OCI-LY7 (cell line): Measurements from ENCODE around the gene DHRS7C. TPM values are rescaled to one million over a fixed set of nuclear protein-coding genes. Genes with fewer than 3 reads are reported as not detected.
A peak's percentile ranks its signal among the peaks of the same experiment; 100 is the strongest.

ENCODE experiments used
- BruUV-seq: library from RNA; stranded (reverse); fragments of 400-500 nt; replicated peaks from 2 replicates; lab custom pipeline; 2021; lab: Mats Ljungman, UMichigan
- CTCF ChIA-PET: fragments of 300-600 bp; sonication (Branson Sonifier 250); formaldehyde crosslinking; loops from one replicate; lab custom pipeline; 2022; ENCODE audit warnings: antibody characterized with exemption; ENCODE audit not compliant: unreplicated experiment; lab: Charles Lee
- POLR2A ChIA-PET: fragments of 300-600 bp; sonication (Branson Sonifier 250); formaldehyde crosslinking; loops from one replicate; lab custom pipeline; 2022; ENCODE audit warnings: antibody characterized with exemption; lab: Charles Lee
- DNase-seq: peaks from one replicate; pipeline ENCODE4 v3.0.0-alpha.2; 2015; ENCODE audit warnings: low spot score
- H2AFZ ChIP-seq: fragments of 200-600 bp; sonication (generic), shearing (Covaris generic); 2 replicates; pipeline ENCODE4 v1.6.1; 2014; ENCODE audit warnings: mild to moderate bottlenecking, antibody characterized with exemption, low read length, moderate library complexity
- H3K27ac ChIP-seq: fragments of 200-600 bp; sonication (generic); 2 replicates; pipeline ENCODE4 v1.5.1; 2014; ENCODE audit warnings: mixed run types, low read depth, mild to moderate bottlenecking, moderate library complexity, low read length, inconsistent platforms; ENCODE audit not compliant: poor library complexity, severe bottlenecking
- H3K36me3 ChIP-seq: fragments of 200-600 bp; sonication (generic); 2 replicates; pipeline ENCODE4 v1.6.1; 2014; ENCODE audit warnings: mild to moderate bottlenecking, antibody characterized with exemption, low read length, moderate library complexity, mixed read lengths; ENCODE audit not compliant: insufficient read depth
- H3K4me1 ChIP-seq: fragments of 200-600 bp; sonication (generic); 2 replicates; pipeline ENCODE4 v1.5.1; 2014; ENCODE audit warnings: mild to moderate bottlenecking, low read length; ENCODE audit not compliant: insufficient read depth, poor library complexity, severe bottlenecking
- H3K4me2 ChIP-seq: fragments of 200-600 bp; sonication (generic); 2 replicates; pipeline ENCODE4 v1.6.1; 2014; ENCODE audit warnings: mild to moderate bottlenecking, low read length
- H3K4me3 ChIP-seq: fragments of 200-600 bp; sonication (generic); 2 replicates; pipeline ENCODE4 v1.5.1; 2014; ENCODE audit warnings: mild to moderate bottlenecking, low read depth, low read length; ENCODE audit not compliant: poor library complexity, severe bottlenecking
- H3K79me2 ChIP-seq: fragments of 200-600 bp; sonication (generic); 2 replicates; pipeline ENCODE4 v1.6.1; 2016; ENCODE audit warnings: low read depth, mild to moderate bottlenecking, low read length, moderate library complexity, mixed read lengths; ENCODE audit not compliant: insufficient read depth
- H3K9me2 ChIP-seq: fragments of 200-600 bp; sonication (generic); 2 replicates; pipeline ENCODE4 v1.6.1; 2016; ENCODE audit warnings: mild to moderate bottlenecking, low read length, mixed read lengths; ENCODE audit not compliant: insufficient read depth
- H3K9me3 ChIP-seq: fragments of 200-600 bp; sonication (generic); 2 replicates; pipeline ENCODE4 v1.6.1; 2014; ENCODE audit warnings: mild to moderate bottlenecking, mixed run types, low read length, mixed read lengths
- H4K20me1 ChIP-seq: fragments of 200-600 bp; sonication (generic); 2 replicates; pipeline ENCODE4 v1.6.1; 2014; ENCODE audit warnings: mild to moderate bottlenecking, antibody characterized with exemption, low read length, moderate library complexity, mixed read lengths; ENCODE audit not compliant: insufficient read depth
- CTCF ChIP-seq: fragments of 200-600 bp; sonication (generic); conservative IDR thresholded peaks from 2 replicates; pipeline ENCODE4 v1.5.1; 2014; ENCODE audit warnings: mild to moderate bottlenecking, antibody characterized with exemption, low read length, moderate library complexity, mixed read lengths
- EZH2phosphoT487 ChIP-seq: fragments of 200-600 bp; sonication (generic); IDR thresholded peaks from 2 replicates; pipeline ENCODE4 v1.6.1; 2018; ENCODE audit warnings: low read depth, borderline replicate concordance, mild to moderate bottlenecking, mixed run types, antibody characterized with exemption, low read length, moderate library complexity, mixed read lengths
- intact Hi-C: fragments of 100-400 bp; cut with micrococcal nuclease; formaldehyde crosslinking; loops from one replicate; pipeline ENCODE4 v1.10.0; 2022; ENCODE audit not compliant: unreplicated experiment
- total RNA-seq, 2 experiments: library from RNA; depleted of rRNA in 1 of 2; stranded (reverse); fragments of >200 nt in 1 of 2; shearing (Covaris generic) in 1 of 2; gene quantifications; 2 replicates each; pipeline ENCODE4 v1.2.3, GENCODE V29; 2014 to 2022

DHRS7C gene
- total RNA-seq, 2 experiments from 2014 or later = not detected

- intact Hi-C loops = no loop called here
- H3K9me2 ChIP-seq = no peaks in the 10 kb centered on the region
- no peak for DNase-seq
- no peaks in the 10 kb centered on the region for H3K9me3 ChIP-seq
- no peaks in the 10 kb centered on the region for H3K79me2 ChIP-seq
- no peak for TF ChIP-seq EZH2phosphoT487
- TF ChIP-seq CTCF = no peak
- H3K27ac ChIP-seq = no peak overlapping the region
- no peaks in the 10 kb centered on the region for H4K20me1 ChIP-seq
- CTCF ChIA-PET = interaction anchor here (1.2 kb wide), 1 partner anchor 9 kb away, joined by 3 read pairs; no protein-coding TSS in a partner anchor
- H3K36me3 ChIP-seq = no peaks in the 10 kb centered on the region
- H2AFZ ChIP-seq = no peak overlapping the region
- no TSS peak for BruUV-seq
- no peaks in the 10 kb centered on the region for H3K4me1 ChIP-seq
- no peak overlapping the region for H3K4me2 ChIP-seq
- no peak overlapping the region for H3K4me3 ChIP-seq
- POLR2A ChIA-PET = no interaction called here
These were observed 22.2 kb downstream of the DHRS7C start for GRCh38 chr17:9769036-9769695.

DNA sequence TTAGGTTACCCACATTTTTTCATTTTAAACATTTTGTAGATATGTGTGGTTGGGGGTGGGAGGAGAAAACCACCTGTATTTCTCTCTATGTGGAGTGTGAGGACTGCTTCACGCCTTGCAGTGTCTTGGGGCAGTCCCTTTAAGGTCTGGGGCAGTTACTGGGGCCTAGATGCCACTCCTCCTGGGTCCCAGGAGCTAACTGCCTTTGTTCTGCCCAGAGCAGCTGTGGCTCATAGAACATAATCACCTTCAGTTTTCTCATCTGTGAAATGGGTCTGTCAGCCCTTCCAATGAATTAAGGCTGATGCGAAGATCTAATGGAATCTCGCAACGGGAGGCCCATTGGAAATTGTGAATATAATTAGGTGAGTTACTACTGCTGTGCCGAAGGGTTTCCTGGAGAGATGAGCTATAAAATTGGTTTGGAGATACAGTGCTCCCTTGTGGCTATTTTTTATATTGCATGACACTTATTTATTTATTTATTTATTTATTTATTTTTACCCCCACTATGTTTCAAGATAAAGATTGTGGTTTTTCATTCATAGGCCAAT is 22.9 kb downstream of the DHRS7C start:
- POLR2A ChIA-PET = no interaction called here
- CTCF ChIA-PET = interaction anchor here (1.2 kb wide), 1 partner anchor 9 kb away, joined by 3 read pairs; no protein-coding TSS in a partner anchor
- DNase-seq = peak; percentile 50
- Histone ChIP-seq H3K27ac (no peak overlapping the region), H3K79me2 (no peaks in the 10 kb centered on the region), H3K36me3 (no peaks in the 10 kb centered on the region), H2AFZ (no peak overlapping the region), H3K4me2 (no peak overlapping the region), H4K20me1 (no peaks in the 10 kb centered on the region), H3K4me1 (no peaks in the 10 kb centered on the region), H3K9me2 (no peaks in the 10 kb centered on the region), H3K4me3 (no peak overlapping the region), H3K9me3 (no peaks in the 10 kb centered on the region)
- TF ChIP-seq EZH2phosphoT487 (no peak), CTCF (peak; percentile 72)
- no TSS peak for BruUV-seq
- intact Hi-C loops = no loop called here

GRCh38 chr17:9767432-9767991 is 23.9 kb downstream of the DHRS7C start:
- intact Hi-C loops = no loop called here
- Histone ChIP-seq H4K20me1 (no peaks in the 10 kb centered on the region), H3K4me3 (no peak overlapping the region), H3K9me2 (no peaks in the 10 kb centered on the region), H3K27ac (no peak overlapping the region), H3K36me3 (no peaks in the 10 kb centered on the region), H3K9me3 (no peaks in the 10 kb centered on the region), H3K4me1 (no peaks in the 10 kb centered on the region), H3K4me2 (no peak overlapping the region), H2AFZ (no peak overlapping the region), H3K79me2 (no peaks in the 10 kb centered on the region)
- BruUV-seq = no TSS peak
- ChIA-PET CTCF (no interaction called here), POLR2A (no interaction called here)
- no peak for TF ChIP-seq CTCF
- no peak for TF ChIP-seq EZH2phosphoT487
- DNase-seq = no peak
